GM21717 (cell line): ENCODE measurements around the gene HSPBP1.

Source experiments
- ATAC-seq: cut with Tn5 transposase; IDR thresholded peaks from one replicate; pipeline ENCODE4 v1.9.1; 2021; ENCODE audit warnings: mild to moderate bottlenecking, moderate library complexity; ENCODE audit not compliant: unreplicated experiment

Gene HSPBP1

GRCh38 chr19:55220525-55220924 lies 59.4 kb downstream of the HSPBP1 start:
- no peak for ATAC-seq

GRCh38 chr19:55216461-55217198 lies 63.3 kb downstream of the HSPBP1 start:
- no peak for ATAC-seq

DNA sequence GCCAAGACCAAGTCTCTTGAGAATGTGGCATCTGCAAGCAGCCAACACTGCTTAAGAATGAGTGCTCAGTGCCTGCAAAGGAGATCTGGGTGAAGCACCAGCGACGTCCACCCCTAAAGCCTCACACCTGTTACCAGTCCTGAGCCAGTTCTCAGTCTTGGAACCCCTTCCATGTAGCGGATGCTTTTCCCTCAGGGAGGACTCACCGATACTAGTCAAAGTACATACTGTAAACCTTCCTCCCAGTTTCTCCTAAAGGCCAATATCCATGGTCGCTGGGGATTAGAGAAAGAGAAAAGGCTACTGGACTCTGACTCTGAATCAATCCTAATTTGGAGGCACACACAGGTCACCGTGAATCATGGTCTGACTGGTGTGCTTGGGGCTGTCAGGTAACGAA lies 66.4 kb downstream of the HSPBP1 start:
- ATAC-seq = no peak

DNA sequence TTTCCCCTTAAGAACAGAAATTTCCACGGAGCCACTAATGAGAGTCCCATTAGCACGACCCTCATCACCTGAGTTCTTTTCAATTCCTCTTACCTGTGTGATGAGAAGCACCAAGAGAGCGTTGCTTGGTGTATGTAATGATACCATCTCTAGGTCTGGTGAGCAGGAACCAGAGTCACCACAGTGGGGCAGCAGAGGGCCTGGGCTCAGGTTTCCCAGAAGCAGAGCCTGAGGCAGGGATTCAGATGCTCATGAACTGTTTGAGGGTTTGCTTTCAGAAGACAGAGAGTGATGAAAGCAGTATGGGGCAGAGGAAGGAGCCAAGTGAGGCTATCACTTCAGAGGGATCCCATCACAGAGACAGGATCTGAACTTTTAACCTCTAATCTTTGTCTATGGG lies 67.5 kb downstream of the HSPBP1 start:
- ATAC-seq = no peak
